ENCODE results near the gene LIMA1.

- no peak for TF ChIP-seq POLR2A (IDR thresholded peaks at IDR 0.05)
- TF ChIP-seq, protein P1, sequence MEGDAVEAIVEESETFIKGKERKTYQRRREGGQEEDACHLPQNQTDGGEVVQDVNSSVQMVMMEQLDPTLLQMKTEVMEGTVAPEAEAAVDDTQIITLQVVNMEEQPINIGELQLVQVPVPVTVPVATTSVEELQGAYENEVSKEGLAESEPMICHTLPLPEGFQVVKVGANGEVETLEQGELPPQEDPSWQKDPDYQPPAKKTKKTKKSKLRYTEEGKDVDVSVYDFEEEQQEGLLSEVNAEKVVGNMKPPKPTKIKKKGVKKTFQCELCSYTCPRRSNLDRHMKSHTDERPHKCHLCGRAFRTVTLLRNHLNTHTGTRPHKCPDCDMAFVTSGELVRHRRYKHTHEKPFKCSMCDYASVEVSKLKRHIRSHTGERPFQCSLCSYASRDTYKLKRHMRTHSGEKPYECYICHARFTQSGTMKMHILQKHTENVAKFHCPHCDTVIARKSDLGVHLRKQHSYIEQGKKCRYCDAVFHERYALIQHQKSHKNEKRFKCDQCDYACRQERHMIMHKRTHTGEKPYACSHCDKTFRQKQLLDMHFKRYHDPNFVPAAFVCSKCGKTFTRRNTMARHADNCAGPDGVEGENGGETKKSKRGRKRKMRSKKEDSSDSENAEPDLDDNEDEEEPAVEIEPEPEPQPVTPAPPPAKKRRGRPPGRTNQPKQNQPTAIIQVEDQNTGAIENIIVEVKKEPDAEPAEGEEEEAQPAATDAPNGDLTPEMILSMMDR (IDR thresholded peaks at IDR 0.05) = no peak
These were observed 69.3 kb downstream of the LIMA1 start for GRCh38 chr12:50214018-50214417.
